Naive thymus-derived CD4-positive, alpha-beta T cell (primary cell): Measurements from ENCODE around the gene TMEM176A. TPM values are rescaled to one million over a fixed set of nuclear protein-coding genes. Genes with fewer than 3 reads are reported as not detected.
A peak's percentile ranks its signal among the peaks of the same experiment; 100 is the strongest.

Source experiments
- ATAC-seq: fragments of 150-1000 bp; cut with Tn5 transposase; 2 replicates; pipeline ENCODE4 v1.10.0; 2021; ENCODE audit warnings: mild to moderate bottlenecking, moderate library complexity
- CTCF ChIA-PET: fragments of 350-600 bp; sonication (Branson Sonifier 250); formaldehyde crosslinking; loops from one replicate; lab custom pipeline; 2021; ENCODE audit warnings: antibody characterized with exemption; lab: Charles Lee
- POLR2A ChIA-PET: fragments of 350-600 bp; sonication (Branson Sonifier 250); formaldehyde crosslinking; loops from one replicate; lab custom pipeline; 2021; ENCODE audit warnings: antibody characterized with exemption, inconsistent platforms; lab: Charles Lee
- DNase-seq, 9 donors: peaks; one replicate each; pipeline versions ENCODE4 v3.0.0 to v3.0.0-alpha.2; 2020 to 2022; ENCODE audit warnings: mixed read lengths in 1 of 9
- H3K27ac ChIP-seq: one replicate; pipeline ENCODE4 v1.7.0; 2013; ENCODE audit warnings: mild to moderate bottlenecking, low read depth, low read length, moderate library complexity
- H3K27me3 ChIP-seq, 2 donors: one replicate each; pipeline ENCODE4 v1.7.0; 2013; ENCODE audit warnings: low read length in 2 of 2, mild to moderate bottlenecking in 2 of 2, moderate library complexity in 2 of 2; ENCODE audit not compliant: control insufficient read depth in 2 of 2, insufficient read depth in 2 of 2
- H3K36me3 ChIP-seq, 3 experiments: 1 replicate in 2 of 3; 2 replicates in 1 of 3; pipeline ENCODE4 v1.7.0; 2013; ENCODE audit warnings: low read length in 3 of 3, mild to moderate bottlenecking in 3 of 3, moderate library complexity in 1 of 3; ENCODE audit not compliant: insufficient read depth in 3 of 3, control insufficient read depth in 2 of 3
- H3K4me1 ChIP-seq, 2 donors: one replicate each; pipeline ENCODE4 v1.7.0; 2013; ENCODE audit warnings: low read length in 2 of 2, mild to moderate bottlenecking in 2 of 2, moderate library complexity in 1 of 2; ENCODE audit not compliant: control insufficient read depth in 2 of 2, insufficient read depth in 2 of 2
- H3K4me3 ChIP-seq: 2 replicates; pipeline ENCODE4 v1.7.0; 2013; ENCODE audit warnings: mild to moderate bottlenecking, low read length
- H3K9me3 ChIP-seq, 3 experiments: 1 replicate in 2 of 3; 2 replicates in 1 of 3; pipeline ENCODE4 v1.7.0; 2013; ENCODE audit warnings: low read length in 3 of 3; ENCODE audit not compliant: control insufficient read depth in 2 of 3
- H3K27ac Mint-ChIP-seq, 9 donors: one replicate each; pipeline ENCODE4 v1.8.0; 2020 to 2022; ENCODE audit warnings: mixed read lengths in 9 of 9, mild to moderate bottlenecking in 8 of 9, moderate library complexity in 5 of 9, inconsistent platforms in 2 of 9
- H3K27me3 Mint-ChIP-seq, 5 donors: one replicate each; pipeline ENCODE4 v1.8.0; 2021 to 2022; ENCODE audit warnings: mixed read lengths in 5 of 5, mild to moderate bottlenecking in 1 of 5
- H3K36me3 Mint-ChIP-seq, 5 donors: one replicate each; pipeline ENCODE4 v1.8.0; 2020 to 2022; ENCODE audit warnings: mixed read lengths in 5 of 5, mild to moderate bottlenecking in 3 of 5, inconsistent platforms in 1 of 5
- H3K4me1 Mint-ChIP-seq, 7 donors: one replicate each; pipeline ENCODE4 v1.8.0; 2020 to 2022; ENCODE audit warnings: mixed read lengths in 7 of 7, mild to moderate bottlenecking in 3 of 7, inconsistent platforms in 1 of 7
- H3K4me3 Mint-ChIP-seq, 10 donors: one replicate each; pipeline ENCODE4 v1.8.0; 2020 to 2022; ENCODE audit warnings: mild to moderate bottlenecking in 10 of 10, mixed read lengths in 10 of 10, moderate library complexity in 6 of 10, inconsistent platforms in 2 of 10
- H3K9me3 Mint-ChIP-seq, 11 donors: one replicate each; pipeline ENCODE4 v1.8.0; 2020 to 2022; ENCODE audit warnings: mixed read lengths in 11 of 11, mild to moderate bottlenecking in 4 of 11, inconsistent platforms in 1 of 11, moderate library complexity in 1 of 11
- intact Hi-C, 2 donors: fragments of 100-400 bp; cut with micrococcal nuclease; formaldehyde crosslinking; loops; one replicate each; pipeline ENCODE4 v1.15.1; 2023
- polyA plus RNA-seq, 2 donors: library from polyadenylated mRNA; unstranded; fragments of 300-500 nt; fragmentation: Illumina TruSeq; gene quantifications; one replicate each; pipeline ENCODE4 v1.2.3, GENCODE V29; 2021
- total RNA-seq, 6 experiments: library from RNA in 5 of 6; stranded (reverse) in 5 of 6; gene quantifications; 1 replicate in 5 of 6; 2 replicates in 1 of 6; pipeline ENCODE4 v1.2.3 and lab custom pipeline; 2021 to 2026

Gene TMEM176A
- total and polyA plus RNA-seq, 7 experiments from 2014 or later, result 0.35 to 4.4 (median 1.3) TPM; not detected in 2

DNA sequence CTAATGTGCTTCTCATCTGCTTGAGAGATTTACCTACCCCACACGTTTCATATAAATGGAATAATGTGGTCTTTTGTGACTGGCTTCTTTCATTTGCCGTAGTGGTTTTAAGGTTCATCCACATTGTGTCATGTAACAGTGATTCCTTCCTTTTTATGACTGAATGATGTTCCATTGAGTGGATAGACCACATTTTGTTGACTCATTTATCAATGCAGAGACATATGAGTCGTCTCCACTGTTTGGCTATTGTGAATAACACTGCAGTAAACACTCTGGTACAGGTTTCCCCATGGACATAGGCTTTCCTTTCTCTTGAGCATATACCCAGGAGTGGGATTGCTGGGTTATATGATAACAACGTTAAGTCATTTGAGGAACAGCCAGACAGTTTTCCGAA, 49.7 kb downstream of the TMEM176A start:
- Mint-ChIP-seq H3K27me3 (peaks cover 17 to 34% (median 27%) of the 10 kb centered on the region in 5 donors), H3K4me1 (peaks cover 0 to 5% (median 0%) of the 10 kb centered on the region in 7 donors), H3K4me3 (no peak overlapping the region), H3K9me3 (peaks cover 0 to 2% (median 0%) of the 10 kb centered on the region in 11 donors), H3K27ac (no peak overlapping the region), H3K36me3 (no peaks in the 10 kb centered on the region)
- ChIA-PET CTCF (interaction anchor here (0.7 kb wide), 1 partner anchor 1000 kb away, joined by 3 read pairs; no protein-coding TSS in a partner anchor), POLR2A (no interaction called here)
- ATAC-seq, result no peak
- Histone ChIP-seq H3K27ac (no peak overlapping the region), H3K4me1 (no peaks in the 10 kb centered on the region), H3K4me3 (no peak overlapping the region), H3K27me3 (peaks cover 0 to 5% of the 10 kb centered on the region in 2 donors), H3K9me3 (no peaks in the 10 kb centered on the region), H3K36me3 (no peaks in the 10 kb centered on the region)
- intact Hi-C loops, result no loop called here
- DNase-seq, result no peak

DNA sequence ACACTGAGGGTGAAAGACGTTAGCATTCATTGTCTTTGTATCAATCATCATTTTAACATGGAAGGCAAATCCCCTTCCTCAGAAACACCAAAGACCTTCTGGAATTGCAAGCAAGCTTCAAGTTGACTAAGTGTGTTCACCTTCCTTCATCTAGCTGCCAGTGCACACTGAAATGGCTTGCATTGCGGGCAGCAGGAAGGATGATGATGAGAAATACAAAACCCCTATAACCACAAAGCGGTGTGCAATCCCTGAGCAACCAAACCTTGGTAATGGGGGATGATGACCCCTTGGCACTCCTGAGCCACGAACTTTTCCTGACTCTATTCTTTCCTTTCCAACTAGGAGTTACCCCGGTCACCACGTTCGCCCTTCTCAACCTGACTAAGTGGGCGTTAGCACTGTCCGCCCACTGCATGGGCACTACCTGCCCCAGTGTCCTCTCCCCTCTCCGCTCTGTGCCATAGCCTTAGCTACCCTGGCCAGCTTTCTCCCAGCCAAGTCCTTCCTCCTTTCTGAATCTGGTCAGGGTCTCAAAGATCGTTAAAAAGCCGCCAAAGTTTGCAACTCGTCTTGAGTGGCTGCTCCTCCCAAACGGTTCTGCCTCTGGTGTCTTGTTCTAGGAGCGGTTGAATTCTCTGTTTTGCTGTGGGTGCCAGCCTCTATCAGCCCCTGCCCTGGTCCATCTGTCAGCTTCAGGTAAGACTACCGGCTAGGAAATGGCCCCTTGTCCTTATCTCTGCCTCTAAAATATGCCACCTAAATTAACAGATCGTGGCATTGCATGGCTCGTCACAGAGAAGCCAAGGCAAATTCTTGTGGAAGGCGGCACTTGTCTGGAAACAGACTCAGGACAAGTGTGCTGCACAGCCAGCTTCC, 51.2 kb downstream of the TMEM176A start:
- H3K4me1 Mint-ChIP-seq, result peaks cover 0 to 5% (median 0%) of the 10 kb centered on the region in 7 donors
- H3K27ac Mint-ChIP-seq, result no peak overlapping the region
- Histone ChIP-seq H3K9me3 (no peaks in the 10 kb centered on the region), H3K4me3 (no peak overlapping the region), H3K27me3 (peaks cover 0 to 5% of the 10 kb centered on the region in 2 donors), H3K4me1 (no peaks in the 10 kb centered on the region), H3K36me3 (no peaks in the 10 kb centered on the region), H3K27ac (no peak overlapping the region)
- ChIA-PET CTCF (no interaction called here), POLR2A (interaction anchor here (0.6 kb wide), 1 partner anchor 16 kb away, joined by 3 read pairs; no protein-coding TSS in a partner anchor)
- H3K9me3 Mint-ChIP-seq, result peaks cover 0 to 2% (median 0%) of the 10 kb centered on the region in 11 donors
- DNase-seq (no peak), ATAC-seq (no peak)
- H3K4me3 Mint-ChIP-seq, result no peak overlapping the region
- no peaks in the 10 kb centered on the region for H3K36me3 Mint-ChIP-seq
- intact Hi-C loops, result no loop called here
- peaks cover 17 to 40% (median 22%) of the 10 kb centered on the region in 5 donors for H3K27me3 Mint-ChIP-seq

DNA sequence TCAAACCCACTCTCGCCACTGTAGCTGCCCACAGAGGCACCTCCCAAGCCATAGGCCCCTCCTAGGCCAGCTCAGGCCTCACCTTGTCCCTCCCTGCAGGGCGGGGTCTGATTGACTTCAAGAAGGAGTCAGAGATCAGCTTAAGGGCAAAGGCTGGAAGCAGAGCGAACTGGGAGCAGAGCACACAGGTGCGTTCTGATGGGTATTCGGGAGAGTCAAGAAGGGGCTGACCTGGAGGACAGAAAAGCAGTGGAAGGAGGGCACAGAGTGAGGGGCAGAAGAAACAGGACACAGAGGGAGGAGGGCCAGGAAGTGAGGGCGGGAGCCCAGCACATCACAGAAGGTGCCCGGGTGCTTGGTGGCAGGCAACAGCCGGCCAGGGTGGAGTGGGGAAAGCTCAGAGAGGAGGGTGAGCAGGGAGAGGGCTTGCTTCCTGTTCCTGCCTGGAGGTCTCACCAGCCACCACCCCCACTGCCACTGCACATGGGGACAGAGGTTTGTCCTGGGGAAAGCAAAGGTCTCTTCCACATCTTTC, 51.9 kb downstream of the TMEM176A start, which contains the start of gene AOC1:
AOC1 (plus strand) TSS at position 147 of the 535 bp plus-strand sequence. CDS start 3,954 bp downstream, outside the sequence.
- Histone ChIP-seq H3K4me3 (no peak within 1 kb of the TSS), H3K9me3 (no peaks in the 10 kb centered on the region), H3K36me3 (no peaks in the 10 kb centered on the region), H3K27me3 (peaks cover 0 to 5% of the 10 kb centered on the region in 2 donors), H3K4me1 (no peaks in the 10 kb centered on the region), H3K27ac (no peak within 1 kb of the TSS)
- no peak for ATAC-seq
- Mint-ChIP-seq H3K4me1 (peaks cover 0 to 5% (median 0%) of the 10 kb centered on the region in 7 donors), H3K27me3 (peaks cover 17 to 40% (median 22%) of the 10 kb centered on the region in 5 donors), H3K36me3 (no peaks in the 10 kb centered on the region), H3K4me3 (no peak within 1 kb of the TSS), H3K9me3 (peaks cover 0 to 2% (median 0%) of the 10 kb centered on the region in 11 donors), H3K27ac (no peak within 1 kb of the TSS)
- CTCF ChIA-PET, result no interaction called here
- no peak for DNase-seq
- intact Hi-C loops, result no loop called here
- POLR2A ChIA-PET, result no interaction called here

DNA sequence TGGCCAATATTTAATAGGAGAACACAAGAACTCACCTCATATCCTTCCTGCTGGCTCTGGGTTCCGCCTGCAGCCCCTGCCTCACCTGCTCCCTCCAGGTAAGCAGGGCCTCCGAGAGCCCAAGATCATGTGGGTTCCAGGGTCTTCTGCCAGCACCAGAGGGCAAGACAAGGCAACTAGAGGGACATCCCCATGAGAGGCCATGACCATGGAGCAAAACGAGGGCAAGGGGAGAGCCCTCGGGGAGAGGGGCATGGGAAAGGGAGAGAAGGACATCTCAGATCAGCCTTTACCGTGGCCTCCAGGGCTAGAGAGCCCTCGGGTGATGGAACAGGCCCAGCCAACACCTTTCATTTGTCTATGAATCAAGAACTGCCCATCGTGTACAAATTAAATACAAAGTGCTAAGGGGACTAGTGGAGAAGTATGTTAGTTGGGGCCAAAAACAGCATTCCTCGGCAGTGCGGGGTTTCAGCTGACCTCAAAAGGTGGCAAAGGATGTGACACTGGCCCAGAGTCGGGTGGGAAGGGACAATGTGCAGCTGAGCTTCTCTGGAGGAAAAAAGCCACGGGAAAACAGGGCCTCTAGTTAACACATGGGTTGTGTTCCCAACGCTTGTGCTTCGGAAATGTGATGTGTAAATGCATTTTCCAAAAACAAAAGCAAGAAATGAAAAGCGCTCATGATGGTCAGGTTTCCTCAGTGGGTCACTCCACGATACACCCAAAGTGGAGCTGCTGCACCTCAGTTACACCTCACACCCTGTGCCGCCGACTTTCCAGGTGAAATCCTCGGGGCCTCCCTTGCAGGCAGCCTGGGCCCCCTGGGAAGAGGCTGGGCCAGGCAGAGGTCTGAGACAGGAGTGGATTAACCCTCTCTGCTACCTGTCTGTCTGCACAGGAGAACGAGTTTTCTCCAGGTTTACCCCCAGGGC, 53.8 kb downstream of the TMEM176A start:
- H3K4me1 Mint-ChIP-seq, result peaks cover 0 to 5% (median 0%) of the 10 kb centered on the region in 7 donors
- peaks cover 0 to 2% (median 0%) of the 10 kb centered on the region in 11 donors for H3K9me3 Mint-ChIP-seq
- ChIA-PET CTCF (interaction anchor here (0.5 to 0.6 kb wide), 2 partner anchors 302 to 972 kb away, joined by 3 to 4 read pairs; no protein-coding TSS in a partner anchor), POLR2A (no interaction called here)
- no peak for ATAC-seq
- peaks cover 17 to 40% (median 22%) of the 10 kb centered on the region in 5 donors for H3K27me3 Mint-ChIP-seq
- Histone ChIP-seq H3K4me1 (no peaks in the 10 kb centered on the region), H3K4me3 (no peak overlapping the region), H3K27ac (no peak overlapping the region), H3K9me3 (no peaks in the 10 kb centered on the region), H3K36me3 (no peaks in the 10 kb centered on the region), H3K27me3 (peaks cover 0 to 5% of the 10 kb centered on the region in 2 donors)
- H3K4me3 Mint-ChIP-seq, result no peak overlapping the region
- H3K36me3 Mint-ChIP-seq, result no peaks in the 10 kb centered on the region
- DNase-seq, result no peak
- H3K27ac Mint-ChIP-seq, result peak overlapping the region in 1 of 9 donors; percentile 67
- intact Hi-C loops, result no loop called here

Other genes with a start within 250 kb of the TMEM176A start
- gene GIMAP4, start 233.4 kb upstream of the TMEM176A start, total RNA-seq, result 100 to 1,000 TPM in 4 of 5 experiments, 10 to 100 TPM in 1; 74.9 to 413 (median 406) TPM
- gene GIMAP4, start 233.4 kb upstream of the TMEM176A start, polyA plus RNA-seq, result 100 to 1,000 TPM; 405 to 762 TPM
- 100 to 1,000 TPM in 3 of 5 experiments, 10 to 100 TPM in 2; 40.3 to 173 (median 152) TPM for gene GIMAP6, start 168.4 kb upstream of the TMEM176A start, total RNA-seq
- 100 to 1,000 TPM; 130 to 188 TPM for gene GIMAP6, start 168.4 kb upstream of the TMEM176A start, polyA plus RNA-seq
- 100 to 1,000 TPM in 3 of 5 experiments, 10 to 100 TPM in 2; 79.4 to 286 (median 122) TPM for gene GIMAP2, start 115.1 kb upstream of the TMEM176A start, total RNA-seq
- gene GIMAP2, start 115.1 kb upstream of the TMEM176A start, polyA plus RNA-seq, result 100 to 1,000 TPM; 150 to 153 TPM
- 100 to 1,000 TPM in 2 of 5 experiments, 10 to 100 TPM in 3; 23.3 to 124 (median 32.6) TPM for gene GIMAP1, start 84.2 kb upstream of the TMEM176A start, total RNA-seq
- 100 to 1,000 TPM in 1 of 2 donors, 10 to 100 TPM in 1; 75.4 to 104 TPM for gene GIMAP1, start 84.2 kb upstream of the TMEM176A start, polyA plus RNA-seq
- gene GIMAP5, start 63.4 kb upstream of the TMEM176A start, total RNA-seq, result 100 to 1,000 TPM in 3 of 5 experiments, 10 to 100 TPM in 2; 58.1 to 422 (median 214) TPM
- gene GIMAP5, start 63.4 kb upstream of the TMEM176A start, polyA plus RNA-seq, result 100 to 1,000 TPM; 570 to 819 TPM
- gene TMEM176B, start 405 bp upstream of the TMEM176A start, total RNA-seq, result 1 to 10 TPM in 3 of 5 experiments, not detected in 2; 2.0 to 7.1 (median 2.8) TPM
- under 1 TPM in 1 of 2 donors, not detected in 1; 0.53 TPM for gene TMEM176B, start 405 bp upstream of the TMEM176A start, polyA plus RNA-seq
- gene AOC1, start 51.7 kb downstream of the TMEM176A start, total RNA-seq, result under 1 TPM in 1 of 5 experiments, not detected in 4; 0.56 TPM
- not detected for gene AOC1, start 51.7 kb downstream of the TMEM176A start, polyA plus RNA-seq
- gene KCNH2, start 177.6 kb downstream of the TMEM176A start, total RNA-seq, result 1 to 10 TPM in 4 of 5 experiments, under 1 TPM in 1; 0.56 to 4.9 (median 3.2) TPM
- 1 to 10 TPM; 3.0 to 5.2 TPM for gene KCNH2, start 177.6 kb downstream of the TMEM176A start, polyA plus RNA-seq
- 10 to 100 TPM in 1 of 5 experiments, 1 to 10 TPM in 4; 2.8 to 19.1 (median 7.9) TPM for gene NOS3, start 190.2 kb downstream of the TMEM176A start, total RNA-seq
- gene NOS3, start 190.2 kb downstream of the TMEM176A start, polyA plus RNA-seq, result 10 to 100 TPM in 1 of 2 donors, 1 to 10 TPM in 1; 4.6 to 12.7 TPM
- gene ATG9B, start 223.7 kb downstream of the TMEM176A start, total RNA-seq, result 10 to 100 TPM; 11.3 to 46.6 (median 20.9) TPM
- gene ATG9B, start 223.7 kb downstream of the TMEM176A start, polyA plus RNA-seq, result 10 to 100 TPM; 27.0 to 49.4 TPM
- gene ABCB8, start 227.7 kb downstream of the TMEM176A start, total RNA-seq, result 10 to 100 TPM; 59.7 to 88.0 (median 76.6) TPM
- 10 to 100 TPM; 13.8 to 18.6 TPM for gene ABCB8, start 227.7 kb downstream of the TMEM176A start, polyA plus RNA-seq
- 10 to 100 TPM in 4 of 5 experiments, 1 to 10 TPM in 1; 6.7 to 17.7 (median 13.7) TPM for gene ASIC3, start 247.8 kb downstream of the TMEM176A start, total RNA-seq
- gene ASIC3, start 247.8 kb downstream of the TMEM176A start, polyA plus RNA-seq, result not detected